GM23338 (cell line): ENCODE data around the gene UGT1A1.

Experiments
- EZH2phosphoT487 ChIP-seq: fragments of 200-600 bp; sonication (generic); IDR thresholded peaks from one replicate; pipeline ENCODE4 v1.8.1; 2018; ENCODE audit warnings: antibody characterized with exemption; ENCODE audit not compliant: unreplicated experiment
- POLR2AphosphoS5 ChIP-seq: IDR thresholded peaks from 2 replicates; pipeline ENCODE4 v1.6.1; 2016; ENCODE audit warnings: antibody characterized with exemption, low read depth
- TF ChIP-seq, protein P1 (sequence below), 2 experiments: fragments of 200-600 bp in 1 of 2; sonication (generic) in 1 of 2; conservative IDR thresholded peaks; 2 replicates each; pipeline versions ENCODE4 v1.5.1 to v1.6.1; 2016 to 2017; ENCODE audit warnings: antibody characterized with exemption in 2 of 2, low read depth in 2 of 2, mild to moderate bottlenecking in 2 of 2, moderate library complexity in 1 of 2
- TF ChIP-seq, protein P2 (sequence below): fragments of 250-450 bp; sonication (Bioruptor Pico); IDR thresholded peaks from 2 replicates; pipeline ENCODE4 v1.5.0; 2020; ENCODE audit warnings: mild to moderate bottlenecking, moderate library complexity

DNA sequence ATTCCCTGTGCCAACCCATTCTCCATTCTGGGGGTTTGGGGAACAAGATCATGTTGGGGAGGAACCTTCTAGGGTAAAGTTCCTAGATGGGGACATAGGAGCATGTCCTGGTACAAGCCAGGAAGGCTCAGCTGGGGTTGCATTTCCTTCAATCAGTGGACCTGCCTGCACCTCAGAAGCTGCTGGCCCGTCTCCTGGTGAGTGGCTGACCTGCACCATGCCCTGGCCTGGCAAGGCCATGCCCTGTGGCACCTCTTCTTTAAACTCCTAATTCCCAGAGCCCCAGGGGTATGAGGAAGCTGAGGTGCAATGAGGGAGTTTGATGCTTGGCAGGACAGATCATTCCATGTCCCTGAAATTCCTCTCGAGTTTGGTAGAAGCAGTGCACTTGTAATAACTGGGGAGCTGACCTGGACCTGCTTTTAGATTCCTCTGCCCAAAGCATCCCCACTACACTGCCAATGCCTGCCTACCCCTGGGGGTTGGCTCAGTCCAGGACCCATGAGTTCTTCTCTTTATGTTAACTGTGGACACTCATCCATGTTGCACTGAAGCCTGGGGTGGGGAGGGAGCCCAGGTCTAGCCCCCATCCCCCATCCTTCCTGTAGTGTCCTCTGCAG, 43.3 kb downstream of the UGT1A1 start:
- TF ChIP-seq, protein P1, sequence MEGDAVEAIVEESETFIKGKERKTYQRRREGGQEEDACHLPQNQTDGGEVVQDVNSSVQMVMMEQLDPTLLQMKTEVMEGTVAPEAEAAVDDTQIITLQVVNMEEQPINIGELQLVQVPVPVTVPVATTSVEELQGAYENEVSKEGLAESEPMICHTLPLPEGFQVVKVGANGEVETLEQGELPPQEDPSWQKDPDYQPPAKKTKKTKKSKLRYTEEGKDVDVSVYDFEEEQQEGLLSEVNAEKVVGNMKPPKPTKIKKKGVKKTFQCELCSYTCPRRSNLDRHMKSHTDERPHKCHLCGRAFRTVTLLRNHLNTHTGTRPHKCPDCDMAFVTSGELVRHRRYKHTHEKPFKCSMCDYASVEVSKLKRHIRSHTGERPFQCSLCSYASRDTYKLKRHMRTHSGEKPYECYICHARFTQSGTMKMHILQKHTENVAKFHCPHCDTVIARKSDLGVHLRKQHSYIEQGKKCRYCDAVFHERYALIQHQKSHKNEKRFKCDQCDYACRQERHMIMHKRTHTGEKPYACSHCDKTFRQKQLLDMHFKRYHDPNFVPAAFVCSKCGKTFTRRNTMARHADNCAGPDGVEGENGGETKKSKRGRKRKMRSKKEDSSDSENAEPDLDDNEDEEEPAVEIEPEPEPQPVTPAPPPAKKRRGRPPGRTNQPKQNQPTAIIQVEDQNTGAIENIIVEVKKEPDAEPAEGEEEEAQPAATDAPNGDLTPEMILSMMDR (conservative IDR thresholded peaks at IDR 0.05; ENCODE audit: low read depth in 2 of 2) = no peak
- TF ChIP-seq POLR2AphosphoS5 (no peak), EZH2phosphoT487 (no peak)
- TF ChIP-seq, protein P2, sequence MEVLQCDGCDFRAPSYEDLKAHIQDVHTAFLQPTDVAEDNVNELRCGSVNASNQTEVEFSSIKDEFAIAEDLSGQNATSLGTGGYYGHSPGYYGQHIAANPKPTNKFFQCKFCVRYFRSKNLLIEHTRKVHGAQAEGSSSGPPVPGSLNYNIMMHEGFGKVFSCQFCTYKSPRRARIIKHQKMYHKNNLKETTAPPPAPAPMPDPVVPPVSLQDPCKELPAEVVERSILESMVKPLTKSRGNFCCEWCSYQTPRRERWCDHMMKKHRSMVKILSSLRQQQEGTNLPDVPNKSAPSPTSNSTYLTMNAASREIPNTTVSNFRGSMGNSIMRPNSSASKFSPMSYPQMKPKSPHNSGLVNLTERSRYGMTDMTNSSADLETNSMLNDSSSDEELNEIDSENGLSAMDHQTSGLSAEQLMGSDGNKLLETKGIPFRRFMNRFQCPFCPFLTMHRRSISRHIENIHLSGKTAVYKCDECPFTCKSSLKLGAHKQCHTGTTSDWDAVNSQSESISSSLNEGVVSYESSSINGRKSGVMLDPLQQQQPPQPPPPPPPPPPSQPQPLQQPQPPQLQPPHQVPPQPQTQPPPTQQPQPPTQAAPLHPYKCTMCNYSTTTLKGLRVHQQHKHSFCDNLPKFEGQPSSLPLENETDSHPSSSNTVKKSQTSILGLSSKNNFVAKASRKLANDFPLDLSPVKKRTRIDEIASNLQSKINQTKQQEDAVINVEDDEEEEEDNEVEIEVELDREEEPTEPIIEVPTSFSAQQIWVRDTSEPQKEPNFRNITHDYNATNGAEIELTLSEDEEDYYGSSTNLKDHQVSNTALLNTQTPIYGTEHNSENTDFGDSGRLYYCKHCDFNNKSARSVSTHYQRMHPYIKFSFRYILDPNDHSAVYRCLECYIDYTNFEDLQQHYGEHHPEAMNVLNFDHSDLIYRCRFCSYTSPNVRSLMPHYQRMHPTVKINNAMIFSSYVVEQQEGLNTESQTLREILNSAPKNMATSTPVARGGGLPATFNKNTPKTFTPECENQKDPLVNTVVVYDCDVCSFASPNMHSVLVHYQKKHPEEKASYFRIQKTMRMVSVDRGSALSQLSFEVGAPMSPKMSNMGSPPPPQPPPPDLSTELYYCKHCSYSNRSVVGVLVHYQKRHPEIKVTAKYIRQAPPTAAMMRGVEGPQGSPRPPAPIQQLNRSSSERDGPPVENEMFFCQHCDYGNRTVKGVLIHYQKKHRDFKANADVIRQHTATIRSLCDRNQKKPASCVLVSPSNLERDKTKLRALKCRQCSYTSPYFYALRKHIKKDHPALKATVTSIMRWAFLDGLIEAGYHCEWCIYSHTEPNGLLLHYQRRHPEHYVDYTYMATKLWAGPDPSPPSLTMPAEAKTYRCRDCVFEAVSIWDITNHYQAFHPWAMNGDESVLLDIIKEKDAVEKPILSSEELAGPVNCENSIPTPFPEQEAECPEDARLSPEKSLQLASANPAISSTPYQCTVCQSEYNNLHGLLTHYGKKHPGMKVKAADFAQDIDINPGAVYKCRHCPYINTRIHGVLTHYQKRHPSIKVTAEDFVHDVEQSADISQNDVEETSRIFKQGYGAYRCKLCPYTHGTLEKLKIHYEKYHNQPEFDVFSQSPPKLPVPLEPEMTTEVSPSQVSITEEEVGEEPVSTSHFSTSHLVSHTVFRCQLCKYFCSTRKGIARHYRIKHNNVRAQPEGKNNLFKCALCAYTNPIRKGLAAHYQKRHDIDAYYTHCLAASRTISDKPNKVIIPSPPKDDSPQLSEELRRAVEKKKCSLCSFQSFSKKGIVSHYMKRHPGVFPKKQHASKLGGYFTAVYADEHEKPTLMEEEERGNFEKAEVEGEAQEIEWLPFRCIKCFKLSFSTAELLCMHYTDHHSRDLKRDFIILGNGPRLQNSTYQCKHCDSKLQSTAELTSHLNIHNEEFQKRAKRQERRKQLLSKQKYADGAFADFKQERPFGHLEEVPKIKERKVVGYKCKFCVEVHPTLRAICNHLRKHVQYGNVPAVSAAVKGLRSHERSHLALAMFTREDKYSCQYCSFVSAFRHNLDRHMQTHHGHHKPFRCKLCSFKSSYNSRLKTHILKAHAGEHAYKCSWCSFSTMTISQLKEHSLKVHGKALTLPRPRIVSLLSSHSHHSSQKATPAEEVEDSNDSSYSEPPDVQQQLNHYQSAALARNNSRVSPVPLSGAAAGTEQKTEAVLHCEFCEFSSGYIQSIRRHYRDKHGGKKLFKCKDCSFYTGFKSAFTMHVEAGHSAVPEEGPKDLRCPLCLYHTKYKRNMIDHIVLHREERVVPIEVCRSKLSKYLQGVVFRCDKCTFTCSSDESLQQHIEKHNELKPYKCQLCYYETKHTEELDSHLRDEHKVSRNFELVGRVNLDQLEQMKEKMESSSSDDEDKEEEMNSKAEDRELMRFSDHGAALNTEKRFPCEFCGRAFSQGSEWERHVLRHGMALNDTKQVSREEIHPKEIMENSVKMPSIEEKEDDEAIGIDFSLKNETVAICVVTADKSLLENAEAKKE = no peak
